ENCODE results near the gene PRKAR1B.
"Not testable (repeated sequence)": the region's sequence is repeated elsewhere in the genome, so short reads cannot be mapped to it uniquely, and the experiment has no call there.

PRKAR1B gene

GRCh38 chr7:552868-553635 lies 174.0 kb downstream of the PRKAR1B start:
- H3K4me3 ChIP-seq (ENCODE audit: low read depth, low read length), result no peak overlapping the region
- peaks cover 5% of the 10 kb centered on the region for H3K9me3 ChIP-seq (ENCODE audit: control insufficient read depth, insufficient read depth, low read depth, low read length)
- no peaks in the 10 kb centered on the region for H3K27me3 ChIP-seq (ENCODE audit: control insufficient read depth, insufficient read depth, low read length)
- H3K36me3 ChIP-seq (ENCODE audit: control insufficient read depth, insufficient read depth, low read length), result no peaks in the 10 kb centered on the region; the same call in 1 of the 2 replicates
- no peaks in the 10 kb centered on the region for H3K4me1 ChIP-seq (ENCODE audit: control insufficient read depth, insufficient read depth, low read length)
- H3K9ac ChIP-seq (ENCODE audit: low read length), result no peak overlapping the region
- H3K27ac ChIP-seq (ENCODE audit: low read depth, low read length), result no peak overlapping the region

GRCh38 chr7:552151-552867 lies 174.8 kb downstream of the PRKAR1B start:
- H3K9ac ChIP-seq (ENCODE audit: low read length); H3K27ac ChIP-seq (ENCODE audit: low read depth, low read length); H3K4me3 ChIP-seq (ENCODE audit: low read depth, low read length); H3K4me1 ChIP-seq (ENCODE audit: control insufficient read depth, insufficient read depth, low read length); H3K36me3 ChIP-seq (ENCODE audit: control insufficient read depth, insufficient read depth, low read length); H3K27me3 ChIP-seq (ENCODE audit: control insufficient read depth, insufficient read depth, low read length); H3K9me3 ChIP-seq (ENCODE audit: control insufficient read depth, insufficient read depth, low read depth, low read length): not testable (repeated sequence)

GRCh38 chr7:551615-551970 lies 175.5 kb downstream of the PRKAR1B start:
- H3K9ac ChIP-seq (ENCODE audit: low read length); H3K4me1 ChIP-seq (ENCODE audit: control insufficient read depth, insufficient read depth, low read length); H3K36me3 ChIP-seq (ENCODE audit: control insufficient read depth, insufficient read depth, low read length); H3K27ac ChIP-seq (ENCODE audit: low read depth, low read length); H3K27me3 ChIP-seq (ENCODE audit: control insufficient read depth, insufficient read depth, low read length); H3K9me3 ChIP-seq (ENCODE audit: control insufficient read depth, insufficient read depth, low read depth, low read length); H3K4me3 ChIP-seq (ENCODE audit: low read depth, low read length): not testable (repeated sequence)

GRCh38 chr7:550881-551614 lies 176.0 kb downstream of the PRKAR1B start:
- Histone ChIP-seq H3K9ac (ENCODE audit: low read length) (no peak overlapping the region), H3K27me3 (ENCODE audit: control insufficient read depth, insufficient read depth, low read length) (no peaks in the 10 kb centered on the region), H3K9me3 (ENCODE audit: control insufficient read depth, insufficient read depth, low read depth, low read length) (no peaks in the 10 kb centered on the region), H3K4me1 (ENCODE audit: control insufficient read depth, insufficient read depth, low read length) (no peaks in the 10 kb centered on the region), H3K4me3 (ENCODE audit: low read depth, low read length) (no peak overlapping the region), H3K27ac (ENCODE audit: low read depth, low read length) (no peak overlapping the region), H3K36me3 (ENCODE audit: control insufficient read depth, insufficient read depth, low read length) (no peaks in the 10 kb centered on the region; the same call in 1 of the 2 replicates)

GRCh38 chr7:549891-550625 lies 177.0 kb downstream of the PRKAR1B start:
- Histone ChIP-seq H3K36me3 (ENCODE audit: control insufficient read depth, insufficient read depth, low read length) (no peaks in the 10 kb centered on the region; the same call in 1 of the 2 replicates), H3K4me1 (ENCODE audit: control insufficient read depth, insufficient read depth, low read length) (no peaks in the 10 kb centered on the region), H3K27ac (ENCODE audit: low read depth, low read length) (no peak overlapping the region)

GRCh38 chr7:549066-549890 lies 177.8 kb downstream of the PRKAR1B start:
- H3K9ac ChIP-seq (ENCODE audit: low read length), result no peak overlapping the region
- H3K4me3 ChIP-seq (ENCODE audit: low read depth, low read length), result no peak overlapping the region
- H3K9me3 ChIP-seq (ENCODE audit: control insufficient read depth, insufficient read depth, low read depth, low read length), result 0 out of 2 replicates have a peak, but pooled peaks cover 5% of the 10 kb centered on the region
- H3K27me3 ChIP-seq (ENCODE audit: control insufficient read depth, insufficient read depth, low read length), result no peaks in the 10 kb centered on the region
- H3K27ac ChIP-seq (ENCODE audit: low read depth, low read length), result no peak overlapping the region
- no peaks in the 10 kb centered on the region; the same call in 1 of the 2 replicates for H3K36me3 ChIP-seq (ENCODE audit: control insufficient read depth, insufficient read depth, low read length)
- H3K4me1 ChIP-seq (ENCODE audit: control insufficient read depth, insufficient read depth, low read length), result no peaks in the 10 kb centered on the region

More at GRCh38 chr7:549891-550625, 177.0 kb downstream of the PRKAR1B start:
- Histone ChIP-seq H3K27me3 (ENCODE audit: control insufficient read depth, insufficient read depth, low read length) (no peaks in the 10 kb centered on the region), H3K4me3 (ENCODE audit: low read depth, low read length) (no peak overlapping the region), H3K9ac (ENCODE audit: low read length) (no peak overlapping the region), H3K9me3 (ENCODE audit: control insufficient read depth, insufficient read depth, low read depth, low read length) (0 out of 2 replicates have a peak, but pooled peaks cover 5% of the 10 kb centered on the region)

- no peak overlapping the region for H3K9ac ChIP-seq (ENCODE audit: low read length)
- no peak overlapping the region for H3K27ac ChIP-seq (ENCODE audit: low read depth, low read length)
- H3K36me3 ChIP-seq (ENCODE audit: control insufficient read depth, insufficient read depth, low read length), result no peaks in the 10 kb centered on the region; the same call in 1 of the 2 replicates
- no peaks in the 10 kb centered on the region for H3K4me1 ChIP-seq (ENCODE audit: control insufficient read depth, insufficient read depth, low read length)
- H3K9me3 ChIP-seq (ENCODE audit: control insufficient read depth, insufficient read depth, low read depth, low read length), result 0 out of 2 replicates have a peak, but pooled peaks cover 5% of the 10 kb centered on the region
- no peak overlapping the region for H3K4me3 ChIP-seq (ENCODE audit: low read depth, low read length)
- H3K27me3 ChIP-seq (ENCODE audit: control insufficient read depth, insufficient read depth, low read length), result no peaks in the 10 kb centered on the region
These were observed 178.7 kb downstream of the PRKAR1B start for GRCh38 chr7:548401-548800.

- Histone ChIP-seq H3K36me3 (ENCODE audit: control insufficient read depth, insufficient read depth, low read length) (no peaks in the 10 kb centered on the region; the same call in 1 of the 2 replicates), H3K9me3 (ENCODE audit: control insufficient read depth, insufficient read depth, low read depth, low read length) (0 out of 2 replicates have a peak, but pooled peaks cover 5% of the 10 kb centered on the region), H3K4me3 (ENCODE audit: low read depth, low read length) (no peak overlapping the region), H3K27me3 (ENCODE audit: control insufficient read depth, insufficient read depth, low read length) (no peaks in the 10 kb centered on the region), H3K27ac (ENCODE audit: low read depth, low read length) (no peak overlapping the region), H3K9ac (ENCODE audit: low read length) (no peak overlapping the region), H3K4me1 (ENCODE audit: control insufficient read depth, insufficient read depth, low read length) (peaks cover 6% of the 10 kb centered on the region; the same call in 1 of the 2 replicates)
These were observed 181.6 kb downstream of the PRKAR1B start for GRCh38 chr7:545470-545869.

- no peaks in the 10 kb centered on the region for H3K27me3 ChIP-seq (ENCODE audit: control insufficient read depth, insufficient read depth, low read length)
- H3K4me1 ChIP-seq (ENCODE audit: control insufficient read depth, insufficient read depth, low read length), result peaks cover 13% of the 10 kb centered on the region; the same call in 1 of the 2 replicates
- no peak overlapping the region for H3K4me3 ChIP-seq (ENCODE audit: low read depth, low read length)
- H3K27ac ChIP-seq (ENCODE audit: low read depth, low read length), result no peak overlapping the region
- H3K36me3 ChIP-seq (ENCODE audit: control insufficient read depth, insufficient read depth, low read length), result no peaks in the 10 kb centered on the region; the same call in 1 of the 2 replicates
- H3K9ac ChIP-seq (ENCODE audit: low read length), result no peak overlapping the region
- H3K9me3 ChIP-seq (ENCODE audit: control insufficient read depth, insufficient read depth, low read depth, low read length), result 0 out of 2 replicates have a peak, but pooled peaks cover 5% of the 10 kb centered on the region
These were observed 182.5 kb downstream of the PRKAR1B start for GRCh38 chr7:544338-545221.

Data from HUES6 (cell line).